Measurements from ENCODE around the gene TCAF1.

DNA sequence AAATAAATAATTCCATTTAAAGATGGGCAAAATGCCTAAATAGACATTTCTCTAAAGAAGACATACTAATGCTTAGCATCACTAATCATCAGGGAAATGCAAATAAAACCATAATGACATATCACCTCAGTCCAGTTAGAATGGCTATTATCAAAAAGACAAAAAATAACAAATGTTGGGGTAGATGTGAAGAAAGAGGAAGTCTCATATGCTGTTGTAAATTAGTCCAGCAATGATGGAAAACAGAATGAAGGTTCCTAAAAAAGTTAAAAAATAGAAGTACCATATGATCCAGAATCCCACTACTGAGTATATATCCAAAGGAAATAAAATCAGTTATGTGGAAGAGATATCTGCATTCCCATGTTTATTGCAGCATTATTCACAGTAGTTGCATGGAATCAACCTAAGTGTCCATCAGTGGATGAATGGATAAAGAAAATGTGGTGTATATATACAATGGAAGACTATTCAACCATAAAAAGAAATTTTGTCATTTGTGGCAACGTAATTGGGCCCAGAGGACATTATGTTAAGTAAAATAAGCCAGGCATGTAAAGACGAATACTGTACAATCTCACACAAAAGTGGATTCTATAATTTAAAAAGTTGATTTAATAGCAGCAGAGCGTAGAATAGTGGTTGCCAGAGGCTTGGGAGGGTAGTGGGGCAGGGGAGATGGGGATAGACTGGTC lies 52.0 kb downstream of the TCAF1 start:
- TF ChIP-seq GATA2 (IDR thresholded peaks at IDR 0.05; ENCODE audit: insufficient read depth, insufficient read length, low read depth, low read length) (no peak), POLR2A (IDR thresholded peaks at IDR 0.05; ENCODE audit: low read depth, low read length) (no peak), POLR2AphosphoS5 (IDR thresholded peaks at IDR 0.05; ENCODE audit: insufficient read depth, low read depth, low read length) (no peak)
- TF ChIP-seq, protein P1, sequence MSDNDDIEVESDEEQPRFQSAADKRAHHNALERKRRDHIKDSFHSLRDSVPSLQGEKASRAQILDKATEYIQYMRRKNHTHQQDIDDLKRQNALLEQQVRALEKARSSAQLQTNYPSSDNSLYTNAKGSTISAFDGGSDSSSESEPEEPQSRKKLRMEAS (IDR thresholded peaks at IDR 0.05; ENCODE audit: insufficient read depth, insufficient read length), result no peak
- TF ChIP-seq, protein P2, sequence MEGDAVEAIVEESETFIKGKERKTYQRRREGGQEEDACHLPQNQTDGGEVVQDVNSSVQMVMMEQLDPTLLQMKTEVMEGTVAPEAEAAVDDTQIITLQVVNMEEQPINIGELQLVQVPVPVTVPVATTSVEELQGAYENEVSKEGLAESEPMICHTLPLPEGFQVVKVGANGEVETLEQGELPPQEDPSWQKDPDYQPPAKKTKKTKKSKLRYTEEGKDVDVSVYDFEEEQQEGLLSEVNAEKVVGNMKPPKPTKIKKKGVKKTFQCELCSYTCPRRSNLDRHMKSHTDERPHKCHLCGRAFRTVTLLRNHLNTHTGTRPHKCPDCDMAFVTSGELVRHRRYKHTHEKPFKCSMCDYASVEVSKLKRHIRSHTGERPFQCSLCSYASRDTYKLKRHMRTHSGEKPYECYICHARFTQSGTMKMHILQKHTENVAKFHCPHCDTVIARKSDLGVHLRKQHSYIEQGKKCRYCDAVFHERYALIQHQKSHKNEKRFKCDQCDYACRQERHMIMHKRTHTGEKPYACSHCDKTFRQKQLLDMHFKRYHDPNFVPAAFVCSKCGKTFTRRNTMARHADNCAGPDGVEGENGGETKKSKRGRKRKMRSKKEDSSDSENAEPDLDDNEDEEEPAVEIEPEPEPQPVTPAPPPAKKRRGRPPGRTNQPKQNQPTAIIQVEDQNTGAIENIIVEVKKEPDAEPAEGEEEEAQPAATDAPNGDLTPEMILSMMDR (IDR thresholded peaks at IDR 0.05; ENCODE audit: extremely low read depth in 1 of 2, insufficient read depth in 1 of 2, low read depth in 1 of 2, low read length in 2 of 2), result no peak
